Measurements from ENCODE around the gene APP. TPM values are rescaled to one million over a fixed set of nuclear protein-coding genes. Genes with fewer than 3 reads are reported as not detected.

APP gene
- total RNA-seq, 2 donors from 2014 or later: 506 to 721 TPM

GRCh38 chr21:26047279-26047967 lies 123.1 kb downstream of the APP start:
- DNase-seq: no peak
- H3K27ac ChIP-seq: no peak overlapping the region
- TF ChIP-seq CTCF (IDR thresholded peaks at IDR 0.05): no peak

GRCh38 chr21:26043891-26044290 lies 126.7 kb downstream of the APP start:
- TF ChIP-seq CTCF (IDR thresholded peaks at IDR 0.05): no peak
- H3K27me3 ChIP-seq: no peaks in the 10 kb centered on the region
- H3K36me3 ChIP-seq: no peaks in the 10 kb centered on the region
- no peaks in the 10 kb centered on the region for H3K9me3 ChIP-seq
- no peak overlapping the region for H3K4me3 ChIP-seq
- H3K9ac ChIP-seq (ENCODE audit: low read depth in 2 of 2, low read length in 2 of 2): no peak overlapping the region
- intact Hi-C loops (cut with DNase I): no loop called here
- no peak overlapping the region for H3K27ac ChIP-seq
- H3K4me1 ChIP-seq: no peaks in the 10 kb centered on the region
- DNase-seq: no peak

More at GRCh38 chr21:26047279-26047967, 123.1 kb downstream of the APP start:
- Histone ChIP-seq H3K27me3 (no peaks in the 10 kb centered on the region), H3K4me1 (no peaks in the 10 kb centered on the region), H3K36me3 (no peaks in the 10 kb centered on the region), H3K4me3 (no peak overlapping the region), H3K9ac (ENCODE audit: low read depth in 2 of 2, low read length in 2 of 2) (no peak overlapping the region), H3K9me3 (no peaks in the 10 kb centered on the region)
- intact Hi-C loops (cut with DNase I): no loop called here

GRCh38 chr21:26042181-26042876 lies 128.2 kb downstream of the APP start:
- Histone ChIP-seq H3K4me1 (no peaks in the 10 kb centered on the region), H3K4me3 (no peak overlapping the region), H3K9me3 (no peaks in the 10 kb centered on the region), H3K9ac (ENCODE audit: low read depth in 2 of 2, low read length in 2 of 2) (no peak overlapping the region), H3K27ac (no peak overlapping the region), H3K36me3 (no peaks in the 10 kb centered on the region), H3K27me3 (no peaks in the 10 kb centered on the region)
- intact Hi-C loops (cut with DNase I): no loop called here
- no peak for TF ChIP-seq CTCF (IDR thresholded peaks at IDR 0.05)
- DNase-seq: no peak

- H3K9me3 ChIP-seq: no peaks in the 10 kb centered on the region
- DNase-seq: no peak
- H3K27me3 ChIP-seq: no peaks in the 10 kb centered on the region
- H3K9ac ChIP-seq (ENCODE audit: low read depth in 2 of 2, low read length in 2 of 2): no peak overlapping the region
- intact Hi-C loops (cut with DNase I): no loop called here
- H3K36me3 ChIP-seq: no peaks in the 10 kb centered on the region
- no peaks in the 10 kb centered on the region for H3K4me1 ChIP-seq
- no peak for TF ChIP-seq CTCF (IDR thresholded peaks at IDR 0.05)
- no peak overlapping the region for H3K27ac ChIP-seq
- no peak overlapping the region for H3K4me3 ChIP-seq
These were observed 129.0 kb downstream of the APP start for GRCh38 chr21:26041431-26042180.

- Histone ChIP-seq H3K9ac (ENCODE audit: low read depth in 2 of 2, low read length in 2 of 2) (no peak overlapping the region), H3K4me1 (no peaks in the 10 kb centered on the region), H3K4me3 (no peak overlapping the region), H3K36me3 (no peaks in the 10 kb centered on the region), H3K27me3 (no peaks in the 10 kb centered on the region), H3K9me3 (no peaks in the 10 kb centered on the region), H3K27ac (no peak overlapping the region)
- no peak for TF ChIP-seq CTCF (IDR thresholded peaks at IDR 0.05)
- intact Hi-C loops (cut with DNase I): no loop called here
- no peak for DNase-seq
These were observed 133.7 kb downstream of the APP start for GRCh38 chr21:26036916-26037315.

Measured in colonic mucosa (tissue), 4 donors.